GM19238 (cell line): ENCODE measurements around the gene C2CD3.
"Not testable (repeated sequence)": the region's sequence is repeated elsewhere in the genome, so short reads cannot be mapped to it uniquely, and the experiment has no call there.

ENCODE experiments used
- DNase-seq: peaks from one replicate; pipeline ENCODE4 v3.0.0; 2011; ENCODE audit warnings: low spot score; ENCODE audit not compliant: insufficient read length

The C2CD3 gene

GRCh38 chr11:74070723-74071492, 99.9 kb downstream of the C2CD3 start:
- no peak for DNase-seq

- no peak for DNase-seq
Measured at GRCh38 chr11:74069146-74070046, 101.4 kb downstream of the C2CD3 start.

- not testable (repeated sequence) for DNase-seq
Measured at GRCh38 chr11:74066663-74067062, 104.1 kb downstream of the C2CD3 start.

GRCh38 chr11:74065534-74065933, 105.3 kb downstream of the C2CD3 start:
- DNase-seq: not testable (repeated sequence)

GRCh38 chr11:74063628-74064027, 107.2 kb downstream of the C2CD3 start:
- not testable (repeated sequence) for DNase-seq

- DNase-seq: not testable (repeated sequence)
Measured at GRCh38 chr11:74061599-74061998, 109.2 kb downstream of the C2CD3 start.

- DNase-seq: no peak
Measured at GRCh38 chr11:74057249-74058151, 113.3 kb downstream of the C2CD3 start.

- no peak for DNase-seq
Measured at GRCh38 chr11:74055938-74056337, 114.9 kb downstream of the C2CD3 start.

GRCh38 chr11:74050465-74050864, 120.3 kb downstream of the C2CD3 start:
- no peak for DNase-seq

- no peak for DNase-seq
Measured at GRCh38 chr11:74048993-74049392, 121.8 kb downstream of the C2CD3 start.

GRCh38 chr11:74044538-74044937, 126.3 kb downstream of the C2CD3 start:
- DNase-seq: no peak

- no peak for DNase-seq
Measured at GRCh38 chr11:74043450-74043849, 127.4 kb downstream of the C2CD3 start.

- no peak for DNase-seq
Measured at GRCh38 chr11:74037309-74037708, 133.5 kb downstream of the C2CD3 start.

GRCh38 chr11:74035264-74035663, 135.5 kb downstream of the C2CD3 start:
- no peak for DNase-seq

- DNase-seq: no peak
Measured at GRCh38 chr11:74033046-74033445, 137.8 kb downstream of the C2CD3 start.

- DNase-seq: no peak
Measured at GRCh38 chr11:74030723-74031676, 139.8 kb downstream of the C2CD3 start.

- no peak for DNase-seq
Measured at GRCh38 chr11:74025467-74026166, 145.2 kb downstream of the C2CD3 start.

GRCh38 chr11:74024261-74025029, 146.4 kb downstream of the C2CD3 start:
- no peak for DNase-seq

GRCh38 chr11:74023276-74023675, 147.5 kb downstream of the C2CD3 start:
- DNase-seq: no peak
